ENCODE measurements around the gene LY6G5C. TPM values are rescaled to one million over a fixed set of nuclear protein-coding genes. Genes with fewer than 3 reads are reported as not detected.

LY6G5C gene
- total and polyA plus RNA-seq, 2 of the 13 experiments (the other 11 are each of a cell fraction or from before 2014, with no cell fraction given): 0.33 to 0.55 TPM

DNA sequence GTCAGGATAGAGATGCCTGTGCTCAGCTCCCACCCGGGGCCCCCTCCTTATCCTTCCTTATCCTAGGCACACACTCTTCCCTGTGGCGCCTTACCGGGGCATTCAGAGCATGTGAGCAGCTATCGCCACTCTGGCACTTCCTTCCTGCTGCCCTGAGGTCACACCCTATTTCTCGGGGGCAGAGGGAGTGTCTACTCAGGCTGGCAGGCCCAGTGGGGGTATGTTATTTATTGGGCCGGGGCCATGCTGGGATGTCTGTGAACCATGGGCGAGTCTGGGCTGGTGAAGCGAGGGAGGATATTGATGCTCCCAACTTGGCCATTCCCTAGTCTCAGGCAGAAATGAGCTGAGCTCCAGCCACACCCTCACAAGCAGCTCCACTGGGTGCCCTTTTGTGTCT lies 30.4 kb upstream of the LY6G5C start (continued):
- TF ChIP-seq, protein P1, sequence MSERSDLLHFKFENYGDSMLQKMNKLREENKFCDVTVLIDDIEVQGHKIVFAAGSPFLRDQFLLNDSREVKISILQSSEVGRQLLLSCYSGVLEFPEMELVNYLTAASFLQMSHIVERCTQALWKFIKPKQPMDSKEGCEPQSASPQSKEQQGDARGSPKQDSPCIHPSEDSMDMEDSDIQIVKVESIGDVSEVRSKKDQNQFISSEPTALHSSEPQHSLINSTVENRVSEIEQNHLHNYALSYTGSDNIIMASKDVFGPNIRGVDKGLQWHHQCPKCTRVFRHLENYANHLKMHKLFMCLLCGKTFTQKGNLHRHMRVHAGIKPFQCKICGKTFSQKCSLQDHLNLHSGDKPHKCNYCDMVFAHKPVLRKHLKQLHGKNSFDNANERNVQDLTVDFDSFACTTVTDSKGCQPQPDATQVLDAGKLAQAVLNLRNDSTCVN (CRISPR knock-in tag; IDR thresholded peaks at IDR 0.05; ENCODE audit: borderline replicate concordance): no peak

DNA sequence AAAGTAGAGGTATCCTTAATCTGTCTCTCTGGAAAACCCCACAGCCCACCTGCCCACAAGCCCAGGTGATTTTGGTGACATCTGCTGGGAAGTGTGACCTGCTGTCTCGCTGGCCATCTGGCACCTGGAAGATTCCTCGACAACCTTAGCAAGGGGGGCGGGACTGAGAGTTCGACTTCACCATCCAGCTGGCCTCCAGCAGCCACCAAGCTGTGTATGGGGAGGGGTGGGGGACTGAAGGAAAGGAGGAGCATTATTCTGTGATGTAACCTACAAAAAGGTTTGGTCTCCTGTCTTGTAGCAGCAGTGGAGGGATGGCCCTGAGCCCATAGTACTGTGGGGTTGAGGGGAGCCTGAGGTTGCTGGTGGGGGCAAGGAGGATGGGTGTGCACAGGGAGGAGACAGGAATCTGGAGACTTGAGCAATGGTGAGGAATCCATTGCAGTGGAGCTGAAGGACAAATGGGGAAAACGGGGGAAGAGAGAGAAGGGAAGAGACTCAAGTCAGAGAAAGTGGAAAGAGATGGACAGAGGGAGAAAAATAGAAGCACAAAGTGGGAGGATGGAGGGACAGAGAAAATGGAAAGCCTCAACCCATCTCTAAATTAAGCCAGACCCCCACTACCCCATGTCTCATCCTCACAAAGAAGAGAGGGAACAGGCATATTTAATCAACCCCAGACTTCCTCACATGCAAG lies 29.8 kb upstream of the LY6G5C start:
- DNase-seq (ENCODE audit: low spot score) (no peak), FAIRE-seq (no peak), ATAC-seq (no peak)
- H3K9me3 ChIP-seq (ENCODE audit: low read length): no peaks in the 10 kb centered on the region
- no peak overlapping the region for H3K9ac ChIP-seq (ENCODE audit: insufficient read depth, low read depth, low read length)
- no peaks in the 10 kb centered on the region for H3K79me2 ChIP-seq (ENCODE audit: insufficient read depth, low read length)
- CTCF ChIA-PET (ENCODE audit: low intra/inter-chr PET ratio, low total read pairs): no interaction called here
- H2AFZ ChIP-seq (ENCODE audit: low read length): no peak overlapping the region
- intact Hi-C loops (cut with micrococcal nuclease; ENCODE audit: unreplicated experiment): no loop called here
- POLR2A ChIA-PET: interaction anchor here (0.9 to 5.1 kb wide), 2 partner anchors 8 to 27 kb away, joined by 3 to 31 read pairs; partner anchors contain the start of gene ABHD16A
- TF ChIP-seq SUZ12 (IDR thresholded peaks at IDR 0.05; ENCODE audit: low read depth, low read length): no peak
- TF ChIP-seq, protein P2, sequence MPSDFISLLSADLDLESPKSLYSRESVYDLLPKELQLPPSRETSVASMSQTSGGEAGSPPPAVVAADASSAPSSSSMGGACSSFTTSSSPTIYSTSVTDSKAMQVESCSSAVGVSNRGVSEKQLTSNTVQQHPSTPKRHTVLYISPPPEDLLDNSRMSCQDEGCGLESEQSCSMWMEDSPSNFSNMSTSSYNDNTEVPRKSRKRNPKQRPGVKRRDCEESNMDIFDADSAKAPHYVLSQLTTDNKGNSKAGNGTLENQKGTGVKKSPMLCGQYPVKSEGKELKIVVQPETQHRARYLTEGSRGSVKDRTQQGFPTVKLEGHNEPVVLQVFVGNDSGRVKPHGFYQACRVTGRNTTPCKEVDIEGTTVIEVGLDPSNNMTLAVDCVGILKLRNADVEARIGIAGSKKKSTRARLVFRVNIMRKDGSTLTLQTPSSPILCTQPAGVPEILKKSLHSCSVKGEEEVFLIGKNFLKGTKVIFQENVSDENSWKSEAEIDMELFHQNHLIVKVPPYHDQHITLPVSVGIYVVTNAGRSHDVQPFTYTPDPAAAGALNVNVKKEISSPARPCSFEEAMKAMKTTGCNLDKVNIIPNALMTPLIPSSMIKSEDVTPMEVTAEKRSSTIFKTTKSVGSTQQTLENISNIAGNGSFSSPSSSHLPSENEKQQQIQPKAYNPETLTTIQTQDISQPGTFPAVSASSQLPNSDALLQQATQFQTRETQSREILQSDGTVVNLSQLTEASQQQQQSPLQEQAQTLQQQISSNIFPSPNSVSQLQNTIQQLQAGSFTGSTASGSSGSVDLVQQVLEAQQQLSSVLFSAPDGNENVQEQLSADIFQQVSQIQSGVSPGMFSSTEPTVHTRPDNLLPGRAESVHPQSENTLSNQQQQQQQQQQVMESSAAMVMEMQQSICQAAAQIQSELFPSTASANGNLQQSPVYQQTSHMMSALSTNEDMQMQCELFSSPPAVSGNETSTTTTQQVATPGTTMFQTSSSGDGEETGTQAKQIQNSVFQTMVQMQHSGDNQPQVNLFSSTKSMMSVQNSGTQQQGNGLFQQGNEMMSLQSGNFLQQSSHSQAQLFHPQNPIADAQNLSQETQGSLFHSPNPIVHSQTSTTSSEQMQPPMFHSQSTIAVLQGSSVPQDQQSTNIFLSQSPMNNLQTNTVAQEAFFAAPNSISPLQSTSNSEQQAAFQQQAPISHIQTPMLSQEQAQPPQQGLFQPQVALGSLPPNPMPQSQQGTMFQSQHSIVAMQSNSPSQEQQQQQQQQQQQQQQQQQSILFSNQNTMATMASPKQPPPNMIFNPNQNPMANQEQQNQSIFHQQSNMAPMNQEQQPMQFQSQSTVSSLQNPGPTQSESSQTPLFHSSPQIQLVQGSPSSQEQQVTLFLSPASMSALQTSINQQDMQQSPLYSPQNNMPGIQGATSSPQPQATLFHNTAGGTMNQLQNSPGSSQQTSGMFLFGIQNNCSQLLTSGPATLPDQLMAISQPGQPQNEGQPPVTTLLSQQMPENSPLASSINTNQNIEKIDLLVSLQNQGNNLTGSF (CRISPR knock-in tag; IDR thresholded peaks at IDR 0.05): no peak
- TF ChIP-seq, protein P3, sequence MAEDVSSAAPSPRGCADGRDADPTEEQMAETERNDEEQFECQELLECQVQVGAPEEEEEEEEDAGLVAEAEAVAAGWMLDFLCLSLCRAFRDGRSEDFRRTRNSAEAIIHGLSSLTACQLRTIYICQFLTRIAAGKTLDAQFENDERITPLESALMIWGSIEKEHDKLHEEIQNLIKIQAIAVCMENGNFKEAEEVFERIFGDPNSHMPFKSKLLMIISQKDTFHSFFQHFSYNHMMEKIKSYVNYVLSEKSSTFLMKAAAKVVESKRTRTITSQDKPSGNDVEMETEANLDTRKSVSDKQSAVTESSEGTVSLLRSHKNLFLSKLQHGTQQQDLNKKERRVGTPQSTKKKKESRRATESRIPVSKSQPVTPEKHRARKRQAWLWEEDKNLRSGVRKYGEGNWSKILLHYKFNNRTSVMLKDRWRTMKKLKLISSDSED (CRISPR knock-in tag; IDR thresholded peaks at IDR 0.05): no peak
- TF ChIP-seq, protein P4, sequence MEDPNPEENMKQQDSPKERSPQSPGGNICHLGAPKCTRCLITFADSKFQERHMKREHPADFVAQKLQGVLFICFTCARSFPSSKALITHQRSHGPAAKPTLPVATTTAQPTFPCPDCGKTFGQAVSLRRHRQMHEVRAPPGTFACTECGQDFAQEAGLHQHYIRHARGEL (CRISPR knock-in tag; IDR thresholded peaks at IDR 0.05): 0 out of 2 replicates have a peak, but pooled peaks have one; percentile 50
- 0 out of 2 replicates have a peak, but pooled peaks have one; percentile 32 for TF ChIP-seq NBN (conservative IDR thresholded peaks at IDR 0.05)
- in situ Hi-C loops (cut with HindIII; ENCODE audit: extremely low pct_ligation_motif_present, low pct_unique_long_range_greater_than_20kb): no loop called here
- no peaks in the 10 kb centered on the region for H4K20me1 ChIP-seq (ENCODE audit: insufficient read depth, low read length)
- WGBS (ENCODE audit: low lambda C conversion rate): 47% methylated on average over 5 of the region's 5 CpGs
- H3K27ac ChIP-seq (ENCODE audit: extremely low read length, insufficient read depth, low read length): no peak overlapping the region
- no peaks in the 10 kb centered on the region for H3K36me3 ChIP-seq (replicated peaks in 1 of 2; ENCODE audit: control insufficient read depth in 1 of 2, insufficient read depth in 2 of 2, low read length in 2 of 2)
- no peak overlapping the region for H3K4me3 ChIP-seq (replicated peaks in 1 of 3; ENCODE audit: insufficient read depth in 1 of 3, low read depth in 2 of 3, low read length in 3 of 3)
- H3K4me1 ChIP-seq (ENCODE audit: insufficient read depth, low read length): peaks cover 24% of the 10 kb centered on the region
- no TSS peak for BruUV-seq (replicated peaks)
- peaks cover 11 to 48% of the 10 kb centered on the region in 2 experiments; a peak in 4 of 5 replicates for H3K27me3 ChIP-seq (ENCODE audit: control insufficient read depth in 1 of 2, insufficient read depth in 2 of 2, low read length in 2 of 2)
- H3K4me2 ChIP-seq (ENCODE audit: low read depth, low read length): no peak overlapping the region
